Neutrophil (primary cell): ENCODE results near the gene WDR48.

Experiments used
- H3K27ac ChIP-seq: fragments of 200-600 bp; sonication (generic); 2 replicates; pipeline ENCODE4 v1.5.1; 2016; ENCODE audit warnings: mild to moderate bottlenecking, moderate library complexity
- H3K27me3 ChIP-seq: fragments of 200-600 bp; sonication (generic); 2 replicates; pipeline ENCODE4 v1.6.0; 2016; ENCODE audit warnings: mild to moderate bottlenecking
- H3K36me3 ChIP-seq: fragments of 200-600 bp; sonication (generic); 2 replicates; pipeline ENCODE4 v1.5.1; 2017
- H3K4me1 ChIP-seq, 2 experiments: fragments of 200-600 bp in 1 of 2; sonication (generic) in 1 of 2; 1 replicate in 1 of 2; 2 replicates in 1 of 2; pipeline versions ENCODE4 v1.5.1 to v1.6.1; 2013 to 2016; ENCODE audit warnings: low read depth in 1 of 2, low read length in 1 of 2, mild to moderate bottlenecking in 1 of 2, moderate library complexity in 1 of 2; ENCODE audit not compliant: control insufficient read depth in 1 of 2, insufficient read depth in 1 of 2
- H3K4me3 ChIP-seq, 2 experiments: fragments of 200-600 bp in 1 of 2; sonication (generic) in 1 of 2; 1 replicate in 1 of 2; 2 replicates in 1 of 2; pipeline ENCODE4 v1.5.1; 2013 to 2016; ENCODE audit warnings: low read depth in 1 of 2, low read length in 1 of 2, mild to moderate bottlenecking in 1 of 2, moderate library complexity in 1 of 2
- H3K9me3 ChIP-seq: fragments of 200-600 bp; sonication (generic); 2 replicates; pipeline ENCODE4 v1.5.1; 2016
- TF ChIP-seq, protein P1 (sequence below): fragments of 200-600 bp; sonication (generic); IDR thresholded peaks from 2 replicates; pipeline ENCODE4 v1.5.1; 2016; ENCODE audit warnings: antibody characterized with exemption

The WDR48 gene

GRCh38 chr3:39137435-39137936 lies 85.7 kb downstream of the WDR48 start:
- H3K36me3 ChIP-seq = peaks cover 27% of the 10 kb centered on the region
- TF ChIP-seq, protein P1, sequence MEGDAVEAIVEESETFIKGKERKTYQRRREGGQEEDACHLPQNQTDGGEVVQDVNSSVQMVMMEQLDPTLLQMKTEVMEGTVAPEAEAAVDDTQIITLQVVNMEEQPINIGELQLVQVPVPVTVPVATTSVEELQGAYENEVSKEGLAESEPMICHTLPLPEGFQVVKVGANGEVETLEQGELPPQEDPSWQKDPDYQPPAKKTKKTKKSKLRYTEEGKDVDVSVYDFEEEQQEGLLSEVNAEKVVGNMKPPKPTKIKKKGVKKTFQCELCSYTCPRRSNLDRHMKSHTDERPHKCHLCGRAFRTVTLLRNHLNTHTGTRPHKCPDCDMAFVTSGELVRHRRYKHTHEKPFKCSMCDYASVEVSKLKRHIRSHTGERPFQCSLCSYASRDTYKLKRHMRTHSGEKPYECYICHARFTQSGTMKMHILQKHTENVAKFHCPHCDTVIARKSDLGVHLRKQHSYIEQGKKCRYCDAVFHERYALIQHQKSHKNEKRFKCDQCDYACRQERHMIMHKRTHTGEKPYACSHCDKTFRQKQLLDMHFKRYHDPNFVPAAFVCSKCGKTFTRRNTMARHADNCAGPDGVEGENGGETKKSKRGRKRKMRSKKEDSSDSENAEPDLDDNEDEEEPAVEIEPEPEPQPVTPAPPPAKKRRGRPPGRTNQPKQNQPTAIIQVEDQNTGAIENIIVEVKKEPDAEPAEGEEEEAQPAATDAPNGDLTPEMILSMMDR = no peak
- no peak overlapping the region for H3K4me3 ChIP-seq
- H3K4me1 ChIP-seq = peaks cover 15 to 22% of the 10 kb centered on the region in 2 experiments
- no peak overlapping the region for H3K27ac ChIP-seq
- no peaks in the 10 kb centered on the region for H3K27me3 ChIP-seq
- H3K9me3 ChIP-seq = no peaks in the 10 kb centered on the region

GRCh38 chr3:39137991-39138803 lies 86.4 kb downstream of the WDR48 start:
- Histone ChIP-seq H3K9me3 (peaks cover 1% of the 10 kb centered on the region), H3K4me1 (peaks cover 15 to 22% of the 10 kb centered on the region in 2 experiments), H3K4me3 (no peak overlapping the region), H3K27me3 (no peaks in the 10 kb centered on the region), H3K36me3 (peaks cover 34% of the 10 kb centered on the region), H3K27ac (no peak overlapping the region)
- TF ChIP-seq, protein P1 = no peak

DNA sequence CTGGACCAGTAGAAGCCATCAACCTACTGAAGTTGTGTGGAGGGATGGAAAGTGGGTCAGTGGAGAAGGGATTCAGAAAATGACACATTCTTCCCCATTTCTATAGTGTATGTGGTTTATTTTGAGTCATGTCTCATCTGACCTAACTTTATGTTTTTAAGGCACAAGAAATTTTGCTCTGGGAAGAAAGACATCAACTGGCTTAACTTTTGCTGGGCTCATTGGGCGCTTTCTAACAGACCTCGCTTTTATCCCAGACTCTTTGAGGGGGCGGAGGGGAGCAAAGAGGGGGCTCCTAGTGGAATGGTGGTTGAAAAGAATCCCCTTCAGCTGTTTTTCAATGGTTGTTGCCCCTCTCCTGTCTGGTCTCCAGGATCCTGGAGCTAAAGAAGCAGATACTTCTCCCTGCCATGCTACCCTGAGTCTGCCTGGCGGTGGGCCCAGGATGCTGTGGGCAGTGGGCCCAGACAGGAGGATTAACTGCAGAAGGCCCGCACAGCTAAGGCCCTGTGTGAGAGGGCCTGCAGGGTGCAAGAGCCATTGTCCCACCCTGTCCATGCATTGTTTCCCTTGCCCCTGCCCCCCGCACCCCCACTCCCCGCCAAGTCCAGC lies 87.1 kb downstream of the WDR48 start:
- Histone ChIP-seq H3K36me3 (peaks cover 41% of the 10 kb centered on the region), H3K4me3 (no peak overlapping the region), H3K9me3 (peaks cover 6% of the 10 kb centered on the region), H3K4me1 (peaks cover 15 to 22% of the 10 kb centered on the region in 2 experiments), H3K27me3 (no peaks in the 10 kb centered on the region), H3K27ac (peak overlapping the region; percentile 19)
- TF ChIP-seq, protein P1 = no peak

DNA sequence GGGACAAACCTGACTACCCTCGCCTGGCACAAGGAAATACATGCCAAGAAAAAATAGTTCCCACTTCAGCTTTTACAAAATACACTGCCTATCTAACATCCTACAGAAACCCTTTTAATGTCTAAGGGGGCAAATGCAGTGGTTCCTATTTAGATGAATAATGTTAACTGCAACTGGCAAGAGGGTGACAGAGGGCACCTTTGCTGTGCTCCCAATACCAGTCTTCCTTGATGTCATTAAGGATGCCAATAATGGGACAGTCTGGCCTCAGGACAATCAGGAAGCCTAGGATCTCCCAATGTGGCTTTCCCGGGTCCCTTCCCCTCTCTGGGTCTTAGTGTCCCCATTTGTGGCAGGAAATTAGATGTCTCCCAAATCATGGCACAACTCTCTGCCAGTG lies 87.6 kb downstream of the WDR48 start:
- no peak overlapping the region for H3K4me3 ChIP-seq
- H3K27me3 ChIP-seq = no peaks in the 10 kb centered on the region
- H3K4me1 ChIP-seq = peaks cover 15 to 22% of the 10 kb centered on the region in 2 experiments
- peaks cover 46% of the 10 kb centered on the region for H3K36me3 ChIP-seq
- no peak overlapping the region for H3K27ac ChIP-seq
- H3K9me3 ChIP-seq = peaks cover 6% of the 10 kb centered on the region
- TF ChIP-seq, protein P1 = no peak

- peaks cover 6% of the 10 kb centered on the region for H3K9me3 ChIP-seq
- H3K4me1 ChIP-seq = peaks cover 15 to 22% of the 10 kb centered on the region in 2 experiments
- peak overlapping the region; percentile 63 for H3K27ac ChIP-seq
- TF ChIP-seq, protein P1 = no peak
- no peaks in the 10 kb centered on the region for H3K27me3 ChIP-seq
- H3K4me3 ChIP-seq = no peak overlapping the region
- H3K36me3 ChIP-seq = peaks cover 56% of the 10 kb centered on the region
Observed at GRCh38 chr3:39140341-39140971, 88.6 kb downstream of the WDR48 start.
